EH (cell line): ENCODE results near the gene PRKCA.

ENCODE experiments used
- DNase-seq: peaks from one replicate; pipeline ENCODE4 v3.0.0-alpha.2; 2015; ENCODE audit warnings: low read depth

The PRKCA gene

DNA sequence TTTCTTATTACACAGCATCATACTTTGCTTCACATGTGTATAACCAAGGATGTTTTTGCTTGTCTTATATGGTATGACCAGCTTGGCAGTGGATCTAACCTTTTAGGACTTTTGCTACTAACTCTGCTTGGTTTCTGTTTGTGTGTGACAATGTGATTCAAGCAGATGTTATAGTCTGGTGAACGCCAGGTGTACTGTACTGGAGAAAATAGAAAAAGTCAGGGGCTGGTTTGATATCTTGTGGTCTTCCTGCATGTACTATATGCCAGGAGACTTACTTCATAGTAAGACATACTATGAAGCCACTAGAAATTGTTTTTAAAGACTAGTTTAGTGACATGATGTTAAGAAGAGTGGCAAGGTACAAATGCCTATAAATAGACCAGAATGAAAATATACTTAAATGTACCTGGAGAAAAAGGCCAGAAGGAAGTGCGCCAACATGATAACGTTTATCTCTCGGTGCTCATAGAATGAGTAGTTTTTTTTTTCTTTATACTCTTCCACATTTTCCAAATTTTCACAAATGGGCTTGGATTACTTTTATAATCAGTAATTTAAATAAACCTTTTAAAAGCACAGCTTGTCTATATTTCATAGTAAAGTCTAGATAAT is 112.3 kb downstream of the PRKCA start:
- DNase-seq: no peak

- DNase-seq: no peak
Measured at GRCh38 chr17:66415366-66416206, 113.2 kb downstream of the PRKCA start.

GRCh38 chr17:66416207-66416940 is 114.0 kb downstream of the PRKCA start:
- DNase-seq: no peak

DNA sequence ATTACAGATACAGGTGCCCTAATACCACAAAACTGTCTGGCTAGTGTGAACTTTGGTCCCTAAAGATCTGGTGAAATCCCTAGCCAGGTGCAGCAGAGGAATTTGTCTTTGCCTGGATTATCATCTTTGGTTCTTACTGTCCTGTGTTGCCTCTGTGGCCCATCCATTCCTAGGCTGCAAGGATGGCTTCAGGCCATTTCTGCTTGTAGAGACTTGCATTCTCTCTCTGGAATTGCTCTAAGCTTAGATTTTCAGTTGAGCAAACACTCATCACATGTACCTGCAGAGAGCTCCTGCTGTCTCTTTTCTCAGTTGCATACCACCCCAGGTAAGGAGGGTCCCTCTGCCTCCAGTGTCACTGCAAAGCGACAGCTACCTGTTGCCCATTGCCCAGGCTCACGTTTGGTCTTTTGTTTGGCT is 114.9 kb downstream of the PRKCA start:
- DNase-seq: no peak

- DNase-seq: peak; percentile 78
Measured at GRCh38 chr17:66420961-66421371, 118.6 kb downstream of the PRKCA start.

DNA sequence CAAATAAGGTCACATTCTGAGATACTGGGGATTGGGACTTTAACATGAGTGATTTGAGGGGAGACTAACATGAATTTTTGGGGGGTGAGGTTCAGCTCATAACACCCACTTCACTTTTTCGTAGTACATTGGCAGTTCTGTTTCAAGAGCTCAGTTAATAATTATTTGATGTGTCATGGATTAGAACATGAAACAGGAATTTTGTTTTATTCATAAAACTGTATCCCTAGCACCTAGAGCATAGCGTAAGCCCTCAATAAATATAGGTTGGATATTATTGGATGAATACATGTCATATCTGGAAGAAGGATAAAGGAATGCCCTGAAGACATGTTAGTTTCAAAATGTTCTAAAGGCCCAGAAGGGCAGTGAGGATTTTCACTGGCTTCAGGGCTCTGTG is 119.8 kb downstream of the PRKCA start:
- DNase-seq: peak; percentile 66

DNA sequence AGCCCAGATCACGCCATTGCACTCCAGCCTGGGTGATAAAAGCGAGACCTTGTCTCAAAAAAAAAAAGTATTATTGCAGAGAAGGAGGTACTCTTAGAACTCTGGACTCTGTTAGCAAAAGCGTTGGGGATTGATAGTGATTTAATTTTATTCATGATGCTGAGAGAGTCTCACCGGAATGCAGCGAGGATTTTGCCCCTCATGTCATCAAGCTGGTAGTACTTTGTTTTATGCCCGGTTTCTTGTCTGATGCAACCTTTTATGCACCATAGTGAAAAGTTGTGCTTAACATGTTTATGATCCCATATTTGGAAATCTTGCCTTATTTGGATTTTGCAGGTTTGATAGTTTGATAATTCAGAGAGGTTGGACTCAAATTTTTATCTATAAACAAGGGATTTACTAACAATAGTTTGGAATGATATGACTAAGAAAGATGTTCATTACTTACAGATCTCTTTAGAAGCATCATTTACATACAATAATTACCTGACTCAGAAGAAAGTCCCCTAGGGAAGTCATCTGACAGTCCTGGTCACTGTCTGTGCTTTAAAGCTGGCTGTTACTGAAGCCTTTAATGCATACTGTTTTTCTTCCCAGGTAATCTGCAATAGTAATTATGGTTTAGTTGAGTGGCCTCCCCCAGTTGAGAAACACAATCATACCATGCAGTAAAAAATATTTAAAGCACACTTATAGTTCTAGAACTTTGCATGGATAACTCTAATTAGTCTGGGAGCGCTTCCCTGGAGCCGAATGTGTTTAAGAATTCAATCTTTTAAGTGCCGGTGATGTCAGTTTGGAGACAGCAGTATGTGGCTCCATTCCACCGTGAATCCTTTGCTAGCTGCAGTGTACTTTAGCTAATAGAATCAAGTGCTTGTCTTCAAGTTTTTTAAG is 120.9 kb downstream of the PRKCA start:
- peak; percentile 67 for DNase-seq

- DNase-seq: no peak
Measured at GRCh38 chr17:66425756-66426396, 123.5 kb downstream of the PRKCA start.

DNA sequence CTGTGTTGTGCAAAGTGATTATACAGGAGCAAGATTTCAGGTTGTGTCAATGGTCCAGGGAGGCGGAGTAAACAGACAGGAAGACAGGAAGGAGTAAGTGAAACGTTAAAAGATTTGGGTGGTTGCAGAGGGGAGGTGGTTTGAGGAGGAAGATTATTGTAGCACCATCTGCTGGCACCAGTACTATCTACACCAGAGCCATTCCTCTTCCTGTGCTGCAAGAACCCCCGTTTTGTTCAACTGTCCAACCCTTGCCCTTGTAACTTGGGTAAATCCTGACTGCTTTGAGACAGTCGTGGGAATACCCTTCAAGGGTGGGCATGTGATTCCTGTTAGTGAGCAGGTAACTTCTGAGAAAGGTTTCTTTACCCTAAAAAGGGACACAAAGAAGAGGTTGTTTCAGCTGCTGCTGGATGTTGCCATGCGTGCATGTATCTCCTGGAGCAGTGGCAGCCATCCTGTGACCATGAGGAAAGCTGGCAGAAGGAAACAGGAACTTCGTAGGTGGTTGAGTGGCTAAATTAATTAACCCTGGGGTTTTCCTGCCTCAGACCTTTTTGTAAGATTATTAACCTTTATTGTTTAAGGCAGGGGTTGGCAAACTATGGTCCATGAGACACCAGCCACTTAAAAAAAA is 124.1 kb downstream of the PRKCA start:
- peak; percentile 49 for DNase-seq

DNA sequence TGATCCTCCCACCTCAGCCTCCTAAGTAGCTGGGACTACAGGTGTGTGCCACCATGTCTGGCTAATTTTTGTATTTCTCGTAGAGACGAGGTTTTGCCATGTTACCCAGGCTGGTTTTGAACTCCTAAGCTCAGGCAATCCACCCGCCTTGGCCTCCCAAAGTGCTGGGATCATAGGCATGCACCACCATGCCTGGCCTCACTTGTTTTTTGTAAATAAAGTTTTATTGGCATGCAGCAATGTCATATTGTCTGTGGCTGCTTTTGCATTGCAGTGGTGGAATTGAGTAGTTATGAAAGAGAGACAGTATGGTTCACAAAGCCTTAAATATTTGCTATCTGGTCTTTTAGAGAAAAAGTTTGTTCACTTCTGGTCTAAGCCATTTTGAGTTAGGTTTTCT is 124.7 kb downstream of the PRKCA start:
- no peak for DNase-seq

- DNase-seq: no peak
Measured at GRCh38 chr17:66429680-66430079, 127.3 kb downstream of the PRKCA start.

DNA sequence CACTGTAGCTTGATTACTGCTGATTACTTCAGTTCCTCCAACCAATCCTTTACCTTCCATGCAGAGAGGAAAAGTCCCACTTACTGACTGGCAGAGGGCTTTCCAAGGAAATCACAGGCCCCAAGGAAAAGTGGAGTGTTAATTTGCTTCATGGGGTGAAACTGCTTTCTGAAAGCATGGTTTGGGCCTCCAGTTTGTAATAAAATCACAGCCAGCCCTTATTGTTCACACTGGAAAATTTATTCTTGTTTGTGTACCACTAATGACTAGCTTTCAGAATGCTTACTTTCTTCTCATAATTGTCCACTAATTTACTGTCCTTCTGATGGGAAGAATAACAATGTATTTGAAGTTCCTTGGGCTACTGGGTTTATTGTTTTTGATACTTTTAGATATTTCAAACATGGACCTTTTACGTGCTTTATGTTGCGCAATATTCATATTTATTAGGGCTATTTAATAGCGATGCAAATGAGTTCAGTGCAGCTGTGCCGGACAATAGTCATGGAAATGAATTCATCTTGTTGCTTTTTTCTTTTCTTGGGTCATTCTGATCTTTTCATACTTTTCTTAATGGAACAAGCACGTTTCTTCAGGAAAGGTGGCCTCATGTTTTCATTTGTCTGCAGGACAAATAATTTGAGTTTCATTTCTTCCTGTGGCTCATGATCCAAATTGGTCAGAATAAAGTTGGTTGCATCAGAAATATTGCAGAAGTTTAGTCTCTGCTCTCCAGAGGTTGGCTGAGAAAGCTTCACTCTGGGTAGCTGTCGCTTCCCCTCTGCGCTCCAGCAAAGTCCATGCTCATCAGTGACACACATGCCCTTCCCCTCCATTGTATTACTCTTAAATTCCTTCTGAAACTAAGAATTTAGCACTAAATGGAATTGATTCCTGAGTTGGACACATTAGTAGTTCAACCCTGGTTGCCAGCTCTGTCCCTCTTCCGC is 128.7 kb downstream of the PRKCA start:
- DNase-seq: peak; percentile 38

GRCh38 chr17:66431910-66432309 is 129.5 kb downstream of the PRKCA start:
- peak; percentile 87 for DNase-seq

- no peak for DNase-seq
Measured at GRCh38 chr17:66432411-66432957, 130.1 kb downstream of the PRKCA start.

DNA sequence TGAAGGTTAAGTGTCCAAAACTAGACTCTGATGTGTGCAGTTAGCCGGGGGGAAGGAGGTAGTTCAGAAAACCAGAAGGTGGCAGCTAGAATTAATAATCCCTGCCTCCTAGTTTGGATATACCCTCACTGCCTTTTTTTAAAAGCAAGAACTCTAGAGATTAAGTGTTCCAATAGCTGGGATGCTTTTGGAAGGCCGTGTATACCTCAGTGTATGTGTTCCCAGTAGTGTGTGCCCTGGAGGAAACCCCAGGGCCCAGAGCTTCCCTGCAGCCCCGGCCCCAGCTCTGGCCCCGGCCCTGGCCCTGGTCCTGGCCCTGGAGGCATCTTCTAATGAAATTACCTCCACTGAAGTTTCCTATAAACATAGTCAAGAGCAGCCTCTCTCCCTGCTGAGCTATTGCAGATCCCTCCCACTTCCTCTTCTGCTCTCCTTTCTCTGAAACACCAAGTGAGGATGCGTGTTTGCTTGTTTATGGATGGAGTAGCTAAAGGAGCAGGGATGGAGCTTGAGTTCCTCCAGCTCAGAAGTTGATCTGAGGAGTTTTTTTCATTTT is 130.7 kb downstream of the PRKCA start:
- DNase-seq: peak; percentile 71

GRCh38 chr17:66435182-66435581 is 132.8 kb downstream of the PRKCA start:
- DNase-seq: no peak

GRCh38 chr17:66436631-66437030 is 134.2 kb downstream of the PRKCA start:
- DNase-seq: no peak

DNA sequence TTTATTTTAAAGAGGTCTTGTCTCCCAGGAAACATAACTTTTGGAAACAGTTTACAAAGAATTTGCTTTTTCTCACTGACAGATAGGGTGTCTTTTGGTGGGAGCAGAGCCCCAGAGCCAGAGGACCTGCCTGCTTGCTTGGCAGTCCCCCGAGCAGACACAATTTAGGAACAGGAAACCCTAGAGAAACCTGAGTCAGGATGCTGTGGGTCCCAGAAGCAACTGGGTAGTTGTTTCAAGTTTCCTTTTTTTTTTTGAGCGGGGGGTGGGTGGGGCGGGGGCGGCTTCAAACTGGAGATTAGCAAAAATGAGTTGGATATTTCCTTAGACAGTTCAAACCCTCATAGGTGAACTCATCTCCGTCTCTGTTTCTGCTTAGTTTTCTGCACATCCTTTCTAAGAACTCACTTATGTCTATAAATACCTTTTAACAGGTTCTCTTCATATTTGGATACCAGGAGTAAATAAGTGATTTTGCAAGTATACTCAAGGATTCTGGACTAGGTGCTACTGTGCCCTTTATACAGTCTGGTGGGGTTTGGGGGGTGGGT is 135.1 kb downstream of the PRKCA start:
- DNase-seq: no peak

DNA sequence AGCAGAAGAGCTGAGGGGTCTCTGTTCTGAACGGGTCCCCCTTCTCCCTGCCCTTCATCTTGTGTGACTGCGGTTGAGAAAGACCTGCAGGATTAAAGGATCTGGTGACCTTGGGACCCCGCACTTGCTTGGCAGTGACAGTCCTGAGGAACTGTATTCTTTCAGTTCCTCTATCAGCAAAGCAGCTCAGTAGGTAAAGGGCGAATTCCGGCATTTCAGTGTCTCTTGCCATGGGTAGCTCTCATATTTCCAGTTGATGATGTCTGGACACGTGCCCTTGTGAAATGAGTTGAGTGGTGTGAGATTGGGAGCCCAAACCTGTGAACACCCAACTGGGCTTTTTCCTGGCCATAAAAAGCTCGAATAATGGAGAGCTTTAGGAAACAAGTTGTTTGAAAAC is 135.7 kb downstream of the PRKCA start:
- DNase-seq: no peak
